OCI-LY1 (cell line): ENCODE measurements around the gene TOGARAM2.

Experiments
- CTCF ChIP-seq: fragments of 200-600 bp; sonication (generic), shearing (Covaris generic); IDR thresholded peaks from 2 replicates; pipeline ENCODE4 v1.5.1; 2017; ENCODE audit warnings: mild to moderate bottlenecking, antibody characterized with exemption, low read length, moderate library complexity, mixed read lengths
- EZH2 ChIP-seq: fragments of 200-600 bp; sonication (generic), shearing (Covaris generic); IDR thresholded peaks from 2 replicates; pipeline ENCODE4 v1.8.0; 2017; ENCODE audit warnings: borderline replicate concordance, mixed run types, mild to moderate bottlenecking, antibody characterized with exemption, low read length, moderate library complexity, mixed read lengths

- TF ChIP-seq CTCF (no peak), EZH2 (no peak)
Measured at GRCh38 chr2:29012211-29012681, 31.1 kb downstream of the TOGARAM2 start.
